ENCODE measurements around the gene DST.

- TF ChIP-seq CTCF (IDR thresholded peaks at IDR 0.05; ENCODE audit: insufficient read depth, low read depth, low read length), result no peak
- no peak for TF ChIP-seq EZH2 (IDR thresholded peaks at IDR 0.05; ENCODE audit: insufficient read depth, low read length)
Observed at GRCh38 chr6:56507517-56507916, 135.2 kb downstream of the DST start.

Data from astrocyte (in vitro differentiated cells and primary cell).